H1 (cell line): ENCODE measurements around the gene DOK6. TPM values are rescaled to one million over a fixed set of nuclear protein-coding genes. Genes with fewer than 3 reads are reported as not detected.

Experiments
- CTCF ChIA-PET: fragments of 300-600 bp; sonication (Branson Sonifier 250); formaldehyde crosslinking; loops from one replicate; lab custom pipeline; 2021; ENCODE audit not compliant: partially characterized antibody; lab: Charles Lee
- POLR2A ChIA-PET: fragments of 300-600 bp; sonication (Branson Sonifier 250); formaldehyde crosslinking; loops from one replicate; lab custom pipeline; 2021; ENCODE audit warnings: inconsistent platforms; ENCODE audit not compliant: partially characterized antibody; lab: Charles Lee
- DNase-seq, 2 experiments: peaks; one replicate each; pipeline versions ENCODE4 v3.0.0 to v3.0.0-alpha.2; 2010 to 2022; ENCODE audit warnings: low spot score in 2 of 2, low read depth in 1 of 2, mixed read lengths in 1 of 2
- FAIRE-seq: peaks from 2 replicates; lab custom pipeline; 2011; peaks lifted over from hg19 to GRCh38; lab: Jason Lieb, UNC
- H2AFZ ChIP-seq: 2 replicates; pipeline ENCODE4 v1.8.1; 2012; ENCODE audit warnings: low read length, inconsistent platforms
- H2AK5ac ChIP-seq: 2 replicates; pipeline ENCODE4 v1.6.1; 2013; ENCODE audit warnings: low read depth, low read length
- H2BK120ac ChIP-seq: replicated peaks from 2 replicates; pipeline ENCODE3; 2013; ENCODE audit warnings: low read depth, low read length, inconsistent platforms
- H2BK12ac ChIP-seq: 2 replicates; pipeline ENCODE4 v1.6.1; 2013; ENCODE audit warnings: low read depth, low read length
- H2BK15ac ChIP-seq: 2 replicates; pipeline ENCODE4 v1.6.1; 2013; ENCODE audit warnings: low read length
- H2BK20ac ChIP-seq: 2 replicates; pipeline ENCODE4 v1.6.1; 2013; ENCODE audit warnings: low read length
- H2BK5ac ChIP-seq: 2 replicates; pipeline ENCODE4 v1.6.1; 2013; ENCODE audit warnings: low read depth, low read length
- H3K14ac ChIP-seq: 2 replicates; pipeline ENCODE4 v1.6.1; 2013; ENCODE audit warnings: inconsistent platforms; ENCODE audit not compliant: insufficient read length
- H3K18ac ChIP-seq: 2 replicates; pipeline ENCODE4 v1.6.1; 2013; ENCODE audit warnings: low read length; ENCODE audit errors: extremely low read depth
- H3K23ac ChIP-seq: 2 replicates; pipeline ENCODE4 v1.6.1; 2013; ENCODE audit warnings: inconsistent platforms; ENCODE audit not compliant: insufficient read length
- H3K23me2 ChIP-seq: 2 replicates; pipeline ENCODE4 v1.6.1; 2013; ENCODE audit warnings: low read depth, low read length
- H3K27ac ChIP-seq: 2 replicates; pipeline ENCODE4 v1.6.1; 2011; ENCODE audit warnings: low read depth, low read length, inconsistent platforms
- H3K27me3 ChIP-seq, 4 experiments: replicated peaks in 1 of 4; 1 replicate in 1 of 4; 2 replicates in 3 of 4; pipeline versions ENCODE4 v1.6.1 to v1.8.1; 2011 to 2013; ENCODE audit warnings: low read length in 3 of 4, mild to moderate bottlenecking in 3 of 4, inconsistent platforms in 2 of 4, mixed read lengths in 2 of 4, moderate library complexity in 1 of 4; ENCODE audit not compliant: control insufficient read depth in 3 of 4, insufficient read depth in 3 of 4; ENCODE audit errors: extremely low read depth in 1 of 4
- H3K36me3 ChIP-seq, 4 experiments: 2 replicates each; pipeline versions ENCODE4 v1.6.1 to v1.8.1; 2011 to 2013; ENCODE audit warnings: mild to moderate bottlenecking in 4 of 4, low read length in 3 of 4, moderate library complexity in 2 of 4, control low read depth in 1 of 4, inconsistent platforms in 1 of 4; ENCODE audit not compliant: insufficient read depth in 4 of 4, control insufficient read depth in 2 of 4
- H3K4ac ChIP-seq: replicated peaks from 2 replicates; pipeline ENCODE3; 2013; ENCODE audit warnings: low read length, low read depth, mixed read lengths, inconsistent platforms; ENCODE audit not compliant: insufficient read length
- H3K4me1 ChIP-seq, 4 experiments: replicated peaks in 1 of 4; 1 replicate in 1 of 4; 2 replicates in 3 of 4; pipeline versions ENCODE4 v1.6.1 to v1.8.1; 2011 to 2013; ENCODE audit warnings: low read length in 3 of 4, inconsistent platforms in 2 of 4, mixed read lengths in 1 of 4; ENCODE audit not compliant: insufficient read depth in 4 of 4, control insufficient read depth in 3 of 4
- H3K4me2 ChIP-seq, 2 experiments: 2 replicates each; pipeline versions ENCODE4 v1.6.1 to v1.8.1; 2011 to 2013; ENCODE audit warnings: low read depth in 2 of 2, low read length in 2 of 2, control low read depth in 1 of 2, inconsistent platforms in 1 of 2, mild to moderate bottlenecking in 1 of 2; ENCODE audit not compliant: insufficient read depth in 1 of 2
- H3K4me3 ChIP-seq, 4 experiments: fragments of 200-600, 300-600 bp in 1 of 4; sonication (generic), shearing (Covaris generic), sonication (Bioruptor Twin) in 1 of 4; 2 replicates each; pipeline versions ENCODE4 v1.5.1 to v1.8.1; 2011 to 2016; ENCODE audit warnings: low read length in 4 of 4, low read depth in 3 of 4, control low read depth in 2 of 4, inconsistent platforms in 2 of 4, mild to moderate bottlenecking in 2 of 4, mixed read lengths in 1 of 4, moderate library complexity in 1 of 4; ENCODE audit not compliant: insufficient read depth in 2 of 4; ENCODE audit errors: extremely low read depth in 1 of 4
- H3K56ac ChIP-seq: replicated peaks from 2 replicates; pipeline ENCODE3; 2013; ENCODE audit warnings: low read depth, mild to moderate bottlenecking, mixed read lengths, low read length, inconsistent platforms; ENCODE audit not compliant: insufficient read length
- H3K79me1 ChIP-seq: 2 replicates; pipeline ENCODE4 v1.6.1; 2013; ENCODE audit warnings: low read depth, low read length, control low read depth
- H3K79me2 ChIP-seq, 2 experiments: 2 replicates each; pipeline versions ENCODE4 v1.6.1 to v1.8.1; 2012 to 2013; ENCODE audit warnings: low read length in 2 of 2, mild to moderate bottlenecking in 2 of 2, inconsistent platforms in 1 of 2; ENCODE audit not compliant: insufficient read depth in 2 of 2, control insufficient read depth in 1 of 2
- H3K9ac ChIP-seq, 4 experiments: replicated peaks in 1 of 4; 1 replicate in 1 of 4; 2 replicates in 3 of 4; pipeline versions ENCODE4 v1.6.1 to v1.8.1; 2011 to 2013; ENCODE audit warnings: low read depth in 3 of 4, low read length in 3 of 4, control low read depth in 2 of 4, mild to moderate bottlenecking in 2 of 4, moderate library complexity in 2 of 4, inconsistent platforms in 1 of 4; ENCODE audit errors: extremely low read depth in 1 of 4
- H3K9me3 ChIP-seq, 2 experiments: 2 replicates each; pipeline versions ENCODE4 v1.6.1 to v1.8.1; 2012 to 2013; ENCODE audit warnings: mild to moderate bottlenecking in 2 of 2, moderate library complexity in 2 of 2, control low read depth in 1 of 2, inconsistent platforms in 1 of 2, low read depth in 1 of 2, low read length in 1 of 2, mixed read lengths in 1 of 2; ENCODE audit not compliant: insufficient read depth in 2 of 2
- H4K20me1 ChIP-seq, 2 experiments: replicated peaks in 1 of 2; 2 replicates each; pipeline versions ENCODE3 to v1.8.1; 2011 to 2013; ENCODE audit warnings: inconsistent platforms in 2 of 2, low read length in 2 of 2, mild to moderate bottlenecking in 1 of 2; ENCODE audit not compliant: insufficient read depth in 2 of 2, control insufficient read depth in 1 of 2
- H4K5ac ChIP-seq: 2 replicates; pipeline ENCODE4 v1.6.1; 2013; ENCODE audit warnings: low read length, low read depth, mixed read lengths, inconsistent platforms; ENCODE audit not compliant: insufficient read length
- H4K8ac ChIP-seq: 2 replicates; pipeline ENCODE4 v1.8.0; 2013; ENCODE audit warnings: mild to moderate bottlenecking, moderate library complexity, low read length, inconsistent platforms; ENCODE audit not compliant: insufficient read depth; ENCODE audit errors: extremely low read depth
- H4K91ac ChIP-seq: replicated peaks from 2 replicates; pipeline ENCODE3; 2013; ENCODE audit warnings: low read length, mixed read lengths, inconsistent platforms; ENCODE audit not compliant: insufficient read length
- CBX5 ChIP-seq: fragments of 300-800, 300-1000 bp; sonication (generic); IDR thresholded peaks from 2 replicates; pipeline ENCODE4 v1.7.1; 2016; ENCODE audit warnings: antibody characterized with exemption, low read length, low read depth
- CBX8 ChIP-seq: fragments of 300-800, 300-1000 bp; sonication (generic); IDR thresholded peaks from 2 replicates; pipeline ENCODE4 v1.7.1; 2016; ENCODE audit warnings: low read depth, low read length, borderline replicate concordance
- GABPA ChIP-seq: IDR thresholded peaks from 2 replicates; pipeline ENCODE4 v1.6.1; 2011; ENCODE audit warnings: mild to moderate bottlenecking, low read length, moderate library complexity, borderline replicate concordance; ENCODE audit not compliant: insufficient read depth
- KDM4A ChIP-seq: IDR thresholded peaks from one replicate; pipeline ENCODE4 v1.7.1; 2012; ENCODE audit warnings: low read depth, mild to moderate bottlenecking, moderate library complexity, low read length, inconsistent platforms; ENCODE audit not compliant: severe bottlenecking
- KDM5A ChIP-seq: fragments of 200-600 bp; IDR thresholded peaks from 2 replicates; pipeline ENCODE4 v1.7.1; 2012; ENCODE audit warnings: mild to moderate bottlenecking, low read length, inconsistent platforms, mixed read lengths
- MAFK ChIP-seq: IDR thresholded peaks from 2 replicates; pipeline ENCODE4 v1.6.1; 2012; ENCODE audit warnings: low read depth, mild to moderate bottlenecking, improper control_type of control experiment, low read length
- RFX5 ChIP-seq: IDR thresholded peaks from 2 replicates; pipeline ENCODE4 v1.6.1; 2011; ENCODE audit warnings: low read depth, low read length, improper control_type of control experiment, borderline replicate concordance
- RXRA ChIP-seq: IDR thresholded peaks from 2 replicates; pipeline ENCODE4 v1.6.1; 2011; ENCODE audit warnings: low read depth, mild to moderate bottlenecking, low read length, moderate library complexity; ENCODE audit not compliant: insufficient read depth
- SP1 ChIP-seq: IDR thresholded peaks from 2 replicates; pipeline ENCODE4 v1.6.1; 2011; ENCODE audit warnings: low read depth, low read length
- SUZ12 ChIP-seq: fragments of 200-600 bp; sonication (generic); IDR thresholded peaks from 2 replicates; pipeline ENCODE4 v1.6.1; 2012; ENCODE audit warnings: mild to moderate bottlenecking, inconsistent platforms, low read length, moderate library complexity, mixed read lengths
- ZNF274 ChIP-seq: IDR thresholded peaks from 2 replicates; pipeline ENCODE4 v1.7.0; 2012; ENCODE audit warnings: low read length, borderline replicate concordance; ENCODE audit errors: extremely low read depth
- WGBS, 2 experiments: shearing (Covaris generic) in 1 of 2; methylation state at CpG; one replicate each; pipeline versions ENCODE4 v1.1.6 to v1.1.7; 2013 to 2015; ENCODE audit warnings: low lambda C conversion rate in 2 of 2, mixed read lengths in 2 of 2, inconsistent platforms in 1 of 2, low coverage in 1 of 2, missing lambda C conversion rate in 1 of 2; ENCODE audit not compliant: insufficient replicate concordance in 2 of 2, insufficient coverage in 1 of 2, insufficient read length in 1 of 2; ENCODE audit errors: extremely low coverage in 1 of 2, missing lambda C conversion rate in 1 of 2; 5-methylcytosine and 5-hydroxymethylcytosine counted together
- polyA plus RNA-seq, 7 experiments: library from polyadenylated mRNA; depleted of rRNA in 3 of 7; stranded (reverse) in 5 of 7; unstranded in 2 of 7; fragments of >200 nt in 5 of 7; fragments of 200-250 nt in 2 of 7; gene quantifications; 1 replicate in 5 of 7; 2 replicates in 1 of 7; 4 replicates in 1 of 7; pipeline versions ENCODE4 v1.2.1 to v1.2.3, GENCODE V29; 2011 to 2013; ENCODE audit warnings: missing spikeins in 2 of 7, mixed read lengths in 2 of 7
- total RNA-seq: library from RNA; stranded (reverse); fragmentation: NEBNext Ultra II Directional; extraction: Animal tissue kit (Norgen Biotek cat#: 25700); gene quantifications from 2 replicates; pipeline ENCODE4 v1.2.1, GENCODE V29; 2021

Gene DOK6
- total and polyA plus RNA-seq, 2 of the 8 experiments (the other 6 are each of a cell fraction or from before 2014, with no cell fraction given) = 0.33 to 0.50 TPM

DNA sequence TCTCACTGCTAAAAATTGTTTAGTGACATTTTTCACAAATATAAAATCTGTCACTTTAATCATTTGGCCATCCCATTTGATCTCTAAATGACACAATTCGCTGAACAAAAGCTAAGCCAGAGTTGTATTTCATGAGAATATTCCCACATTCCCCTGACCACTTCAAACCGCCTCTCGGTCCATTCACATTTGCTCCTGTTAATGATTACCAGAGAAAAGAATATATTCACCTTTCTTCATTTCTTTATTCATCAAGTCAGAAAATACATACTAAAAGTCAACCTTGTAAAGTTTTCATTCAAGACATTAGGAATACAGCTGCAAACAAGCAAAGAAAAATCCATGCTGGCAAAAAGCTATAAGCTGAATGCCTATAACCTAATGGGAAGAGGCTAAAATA lies 225.5 kb downstream of the DOK6 start:
- no peak overlapping the region for H2AK5ac ChIP-seq
- H3K56ac ChIP-seq = no peak overlapping the region
- no peak overlapping the region for H2BK15ac ChIP-seq
- H3K23me2 ChIP-seq = no peaks in the 10 kb centered on the region
- H3K14ac ChIP-seq = no peak overlapping the region
- POLR2A ChIA-PET = no interaction called here
- TF ChIP-seq GABPA = no peak
- no peak for TF ChIP-seq SUZ12
- TF ChIP-seq CBX8 = no peak
- TF ChIP-seq CBX5 = no peak
- no peak for TF ChIP-seq KDM4A
- no peak for TF ChIP-seq RFX5
- TF ChIP-seq SP1 = no peak
- no peak for TF ChIP-seq ZNF274
- no peak for TF ChIP-seq MAFK
- no peak for TF ChIP-seq KDM5A
- no peak for TF ChIP-seq RXRA
- TF ChIP-seq, all 59 proteins: peak for 0
- no peak overlapping the region for H2BK5ac ChIP-seq
- no peaks in the 10 kb centered on the region for H3K79me2 ChIP-seq
- no peak overlapping the region for H2BK12ac ChIP-seq
- no peaks in the 10 kb centered on the region for H3K9me3 ChIP-seq
- H3K4ac ChIP-seq = no peak overlapping the region
- no peaks in the 10 kb centered on the region for H3K4me1 ChIP-seq
- FAIRE-seq = no peak
- H3K27me3 ChIP-seq = no peaks in the 10 kb centered on the region
- 87% methylated on average over 3 of the region's 3 CpGs; no CpG with 5 or more reads in 1 of the 2 experiments for WGBS, 2 experiments
- DNase-seq = no peak
- H4K5ac ChIP-seq = no peak overlapping the region
- no peak overlapping the region for H2BK20ac ChIP-seq
- no peak overlapping the region for H4K8ac ChIP-seq
- no peak overlapping the region for H3K18ac ChIP-seq
- no peak overlapping the region for H3K4me3 ChIP-seq
- CTCF ChIA-PET = no interaction called here
- H3K4me2 ChIP-seq = no peak overlapping the region
- no peak overlapping the region for H2BK120ac ChIP-seq
- no peak overlapping the region for H4K91ac ChIP-seq
- H3K9ac ChIP-seq = no peak overlapping the region
- H4K20me1 ChIP-seq = no peaks in the 10 kb centered on the region
- no peak overlapping the region for H3K23ac ChIP-seq
- H3K27ac ChIP-seq = no peak overlapping the region
- no peak overlapping the region for H2AFZ ChIP-seq
- H3K79me1 ChIP-seq = no peaks in the 10 kb centered on the region
- no peaks in the 10 kb centered on the region for H3K36me3 ChIP-seq
